Posterior vena cava (tissue), 2 donors: ENCODE data around the gene PDGFA. TPM values are rescaled to one million over a fixed set of nuclear protein-coding genes. Genes with fewer than 3 reads are reported as not detected.

Experiments used
- DNase-seq: peaks from one replicate; pipeline ENCODE4 v3.0.0-alpha.2; 2020; ENCODE audit warnings: low spot score
- intact Hi-C, 2 donors: fragments of 100-400 bp; cut with DNase I; formaldehyde crosslinking; loops; one replicate each; pipeline versions ENCODE4 v1.14.1 to v1.14.2; 2022 to 2023
- total RNA-seq, 2 donors: library from RNA; stranded (reverse); fragmentation: NEBNext Ultra II Directional; extraction: Animal tissue kit (Norgen Biotek cat#: 25700); gene quantifications; one replicate each; pipeline ENCODE4 v1.2.1, GENCODE V29; 2021
- donor health status: DM: yes; HTN: yes; CAD: no.
- donor health status: DM: yes; HTN: yes; CAD: no.

The PDGFA gene
- total RNA-seq, 2 donors from 2014 or later: 54.1 to 63.1 TPM

- intact Hi-C loops: loop anchor here in 1 of 2 donors (10.0 kb wide), 1 partner anchor 155 kb away; no protein-coding TSS in a partner anchor
- peak; percentile 69 for DNase-seq
Observed at GRCh38 chr7:510131-510481, 9.5 kb downstream of the PDGFA start.

- peak; percentile 64 for DNase-seq
- intact Hi-C loops: loop anchor here in 1 of 2 donors (10.0 kb wide), 2 partner anchors 155 to 175 kb away; no protein-coding TSS in a partner anchor
Observed at GRCh38 chr7:509426-510130, 10.1 kb downstream of the PDGFA start.

GRCh38 chr7:508461-509170, 11.0 kb downstream of the PDGFA start:
- peak; percentile 60 for DNase-seq
- intact Hi-C loops: loop anchor here in 1 of 2 donors (10.0 kb wide), 1 partner anchor 174 kb away; no protein-coding TSS in a partner anchor

- DNase-seq: peak; percentile 64
- intact Hi-C loops: loop anchor here in 1 of 2 donors (10.0 kb wide), 1 partner anchor 173 kb away; no protein-coding TSS in a partner anchor
Observed at GRCh38 chr7:507623-508300, 11.9 kb downstream of the PDGFA start.

GRCh38 chr7:506921-507622, 12.6 kb downstream of the PDGFA start:
- intact Hi-C loops: loop anchor here in 1 of 2 donors (10.0 kb wide), 1 partner anchor 172 kb away; no protein-coding TSS in a partner anchor
- peak; percentile 64 for DNase-seq

- intact Hi-C loops: loop anchor here in 1 of 2 donors (10.0 kb wide), 1 partner anchor 172 kb away; no protein-coding TSS in a partner anchor
- DNase-seq: peak; percentile 81
Observed at GRCh38 chr7:506391-506831, 13.2 kb downstream of the PDGFA start.

GRCh38 chr7:505171-505570, 14.5 kb downstream of the PDGFA start:
- DNase-seq: peak; percentile 56
- intact Hi-C loops: loop anchor here in 1 of 2 donors (10.0 kb wide), 1 partner anchor 170 kb away; no protein-coding TSS in a partner anchor

- intact Hi-C loops: loop anchor here in 1 of 2 donors (10.0 kb wide), 1 partner anchor 170 kb away; no protein-coding TSS in a partner anchor
- peak; percentile 76 for DNase-seq
Observed at GRCh38 chr7:504221-505111, 15.2 kb downstream of the PDGFA start.

- DNase-seq: peak; percentile 87
- intact Hi-C loops: loop anchor here in 1 of 2 donors (10.0 kb wide), 1 partner anchor 169 kb away; no protein-coding TSS in a partner anchor
Observed at GRCh38 chr7:503575-504111, 16.0 kb downstream of the PDGFA start.

- peak; percentile 64 for DNase-seq
- intact Hi-C loops: loop anchor here in 1 of 2 donors (10.0 kb wide), 1 partner anchor 167 kb away; no protein-coding TSS in a partner anchor
Observed at GRCh38 chr7:502296-502695, 17.4 kb downstream of the PDGFA start.

GRCh38 chr7:501526-501925, 18.1 kb downstream of the PDGFA start:
- intact Hi-C loops: loop anchor here in 1 of 2 donors (10.0 kb wide), 1 partner anchor 167 kb away; no protein-coding TSS in a partner anchor
- peak; percentile 75 for DNase-seq

GRCh38 chr7:500521-501420, 18.9 kb downstream of the PDGFA start:
- intact Hi-C loops: loop anchor here in 1 of 2 donors (10.0 kb wide), 1 partner anchor 166 kb away; no protein-coding TSS in a partner anchor
- peak; percentile 74 for DNase-seq

GRCh38 chr7:499853-500485, 19.7 kb downstream of the PDGFA start:
- intact Hi-C loops: loop anchor here in 1 of 2 donors (10.0 kb wide), 1 partner anchor 165 kb away; no protein-coding TSS in a partner anchor
- DNase-seq: peak; percentile 62

- intact Hi-C loops: no loop called here
- peak; percentile 86 for DNase-seq
Observed at GRCh38 chr7:498678-499641, 20.7 kb downstream of the PDGFA start.
